Smooth muscle cell of the umbilical artery (primary cell): ENCODE data around the gene CRYBB1. TPM values are rescaled to one million over a fixed set of nuclear protein-coding genes. Genes with fewer than 3 reads are reported as not detected.

ENCODE experiments used
- total RNA-seq: library from RNA; depleted of rRNA; stranded (reverse); fragments of >200 nt; gene quantifications from 2 replicates; pipeline ENCODE4 v1.2.3, GENCODE V29; 2014

CRYBB1 gene
- not detected in 2 replicates for total RNA-seq

GRCh38 chr22:26617271-26618199, at the start of gene CRYBB1:
CRYBB1 (minus strand) TSS chr22:26618027; CDS start chr22:26616319, 1,708 bp downstream.

GRCh38 chr22:26656891-26657851, 39.3 kb upstream of the CRYBB1 start, which contains the start of gene MIAT:
MIAT (plus strand) TSS chr22:26657588.

DNA sequence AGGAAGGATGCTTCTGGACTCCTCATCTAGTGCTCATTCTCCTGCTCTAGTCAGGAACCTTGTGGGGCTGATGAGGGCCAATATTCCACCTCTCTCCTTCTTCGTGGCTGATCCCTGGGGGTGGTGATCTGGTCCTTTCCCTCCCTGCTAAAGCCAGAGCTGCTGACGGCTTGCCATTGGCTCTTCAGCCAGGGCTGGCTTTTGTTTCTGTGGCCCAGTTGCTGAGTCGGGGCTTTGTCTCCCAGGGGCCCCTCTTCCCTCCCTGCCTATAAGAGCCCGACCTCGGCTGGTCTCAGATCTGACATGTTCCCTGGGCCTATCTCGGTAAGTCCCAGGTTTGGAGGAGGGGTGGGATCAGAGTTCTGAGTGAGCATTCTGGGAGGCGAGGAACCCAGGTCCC, 3.8 kb upstream of the CRYBB1 start, which contains the start of gene CRYBA4:
CRYBA4 (plus strand) TSS at position 301 of the 400 bp plus-strand sequence. CDS start 634 bp downstream, outside the sequence.

GRCh38 chr22:26589845-26590736, 27.7 kb downstream of the CRYBB1 start, which contains the start of gene TPST2:
TPST2 (minus strand) TSS chr22:26590132; CDS start chr22:26541630, 48,502 bp downstream.

Other genes with a start within 250 kb of the CRYBB1 start
- gene ASPHD2, start 188.8 kb downstream of the CRYBB1 start, total RNA-seq = 2.1 and 2.3 TPM in 2 replicates
- gene HPS4, start 134.2 kb downstream of the CRYBB1 start, total RNA-seq = 29.1 and 33.9 TPM in 2 replicates
- 13.1 and 16.0 TPM in 2 replicates for gene SRRD, start 134.2 kb downstream of the CRYBB1 start, total RNA-seq
- 33.0 and 42.4 TPM in 2 replicates for gene TFIP11, start 105.6 kb downstream of the CRYBB1 start, total RNA-seq
- 41.3 and 66.4 TPM in 2 replicates for gene TPST2, start 27.9 kb downstream of the CRYBB1 start, total RNA-seq
- not detected in 2 replicates for gene CRYBA4, start 3.9 kb upstream of the CRYBB1 start, total RNA-seq
- 1.0 and 1.2 TPM in 2 replicates for gene MIAT, start 39.6 kb upstream of the CRYBB1 start, total RNA-seq